HG03442 (cell line): ENCODE data around the gene P4HB.

Experiments used
- ATAC-seq: cut with Tn5 transposase; IDR thresholded peaks from one replicate; pipeline ENCODE4 v1.9.1; 2021; ENCODE audit warnings: mild to moderate bottlenecking, moderate library complexity; ENCODE audit not compliant: unreplicated experiment

Gene P4HB

GRCh38 chr17:81859906-81860755, at the start of gene P4HB:
Gene P4HB, minus strand, starts transcription at chr17:81860535. Its CDS starts 64 bp downstream, at chr17:81860471.
- ATAC-seq: peak; percentile 7

GRCh38 chr17:81909231-81909630, 48.9 kb upstream of the P4HB start:
- no peak for ATAC-seq

GRCh38 chr17:81908793-81909192, 48.5 kb upstream of the P4HB start:
- no peak for ATAC-seq

- ATAC-seq: no peak
Measured at GRCh38 chr17:81907219-81908145, 47.1 kb upstream of the P4HB start.

- ATAC-seq: no peak
Measured at GRCh38 chr17:81906476-81907218, 46.3 kb upstream of the P4HB start.

GRCh38 chr17:81905993-81906392, 45.7 kb upstream of the P4HB start:
- ATAC-seq: no peak

GRCh38 chr17:81905424-81905875, 45.1 kb upstream of the P4HB start:
- no peak for ATAC-seq

- ATAC-seq: no peak
Measured at GRCh38 chr17:81904600-81905423, 44.5 kb upstream of the P4HB start.

GRCh38 chr17:81903896-81904599, 43.7 kb upstream of the P4HB start:
- no peak for ATAC-seq

GRCh38 chr17:81903415-81903831, 43.1 kb upstream of the P4HB start:
- no peak for ATAC-seq

- no peak for ATAC-seq
Measured at GRCh38 chr17:81902653-81903414, 42.5 kb upstream of the P4HB start.

- no peak for ATAC-seq
Measured at GRCh38 chr17:81902023-81902652, 41.8 kb upstream of the P4HB start, which contains the start of gene NPB. Gene NPB, plus strand, starts transcription at chr17:81902238. Its CDS starts 40 bp downstream, at chr17:81902278.

GRCh38 chr17:81901167-81902022, 41.1 kb upstream of the P4HB start:
- ATAC-seq: no peak

GRCh38 chr17:81900181-81900820, 40.0 kb upstream of the P4HB start:
- no peak for ATAC-seq

GRCh38 chr17:81899514-81900166, 39.3 kb upstream of the P4HB start:
- ATAC-seq: no peak

GRCh38 chr17:81898885-81899284, 38.5 kb upstream of the P4HB start:
- ATAC-seq: no peak
